HCT116 (cell line): ENCODE measurements around the gene RAD51C.

Source experiments
- EZH2 ChIP-seq: fragments of 200-600 bp; sonication (generic); IDR thresholded peaks from 2 replicates; pipeline ENCODE4 v1.6.1; 2017; ENCODE audit warnings: antibody characterized with exemption, mixed run types
- POLR2A ChIP-seq: IDR thresholded peaks from 2 replicates; pipeline ENCODE4 v1.7.0; 2011; ENCODE audit warnings: borderline replicate concordance; ENCODE audit not compliant: insufficient read depth, insufficient read length; ENCODE audit errors: extremely low read depth
- SIN3A ChIP-seq: IDR thresholded peaks from 2 replicates; pipeline ENCODE4 v1.6.1; 2012; ENCODE audit warnings: low read depth
- SP1 ChIP-seq: IDR thresholded peaks from 2 replicates; pipeline ENCODE4 v1.6.1; 2012; ENCODE audit warnings: low read depth
- ZNF274 ChIP-seq: fragments of 200-500 bp; sonication (Bioruptor generic); IDR thresholded peaks from 2 replicates; pipeline ENCODE4 v1.6.1; 2014; ENCODE audit warnings: mild to moderate bottlenecking, low read depth, low read length, inconsistent platforms
- TF ChIP-seq, protein P1 (sequence below), 3 experiments: fragments of 200-600 bp in 1 of 3; sonication (generic) in 1 of 3; IDR thresholded peaks in 2 of 3; conservative IDR thresholded peaks in 1 of 3; 2 replicates each; pipeline ENCODE4 v1.5.1; 2012 to 2017; ENCODE audit warnings: low read depth in 2 of 3, low read length in 2 of 3, antibody characterized with exemption in 1 of 3, borderline replicate concordance in 1 of 3, control low read depth in 1 of 3, mild to moderate bottlenecking in 1 of 3, mixed read lengths in 1 of 3, mixed run types in 1 of 3, moderate library complexity in 1 of 3; ENCODE audit not compliant: insufficient read depth in 1 of 3

DNA sequence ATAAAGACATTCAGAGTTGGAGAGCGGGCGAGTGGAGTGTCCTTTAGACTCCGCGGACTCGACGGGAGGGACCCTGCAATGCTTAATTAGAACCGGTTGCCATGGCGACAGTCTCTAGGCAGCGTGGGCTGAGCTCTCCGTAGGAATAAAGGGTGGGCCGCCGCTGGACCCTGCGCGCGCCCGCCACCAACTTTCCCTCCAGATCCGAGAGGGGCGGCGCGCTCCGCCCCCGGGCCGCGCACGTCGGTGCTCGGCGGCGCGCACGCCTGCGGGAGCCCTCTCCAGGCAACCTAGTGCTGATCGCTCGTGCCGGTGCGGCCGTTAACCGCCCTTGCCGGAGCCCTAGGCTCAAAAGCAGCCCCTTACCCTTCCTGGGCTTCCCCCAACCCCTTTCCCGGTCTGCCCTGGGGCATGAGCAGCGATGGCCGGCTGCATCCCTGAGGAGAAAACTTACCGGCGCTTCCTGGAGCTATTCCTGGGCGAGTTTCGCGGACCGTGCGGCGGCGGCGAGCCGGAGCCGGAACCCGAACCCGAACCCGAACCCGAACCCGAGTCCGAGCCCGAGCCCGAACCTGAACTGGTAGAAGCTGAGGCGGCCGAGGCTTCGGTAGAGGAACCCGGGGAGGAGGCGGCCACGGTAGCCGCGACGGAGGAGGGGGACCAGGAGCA lies 63.3 kb downstream of the RAD51C start, which contains the start of gene PPM1E:
- TF ChIP-seq SIN3A, result no peak
- TF ChIP-seq, protein P1, sequence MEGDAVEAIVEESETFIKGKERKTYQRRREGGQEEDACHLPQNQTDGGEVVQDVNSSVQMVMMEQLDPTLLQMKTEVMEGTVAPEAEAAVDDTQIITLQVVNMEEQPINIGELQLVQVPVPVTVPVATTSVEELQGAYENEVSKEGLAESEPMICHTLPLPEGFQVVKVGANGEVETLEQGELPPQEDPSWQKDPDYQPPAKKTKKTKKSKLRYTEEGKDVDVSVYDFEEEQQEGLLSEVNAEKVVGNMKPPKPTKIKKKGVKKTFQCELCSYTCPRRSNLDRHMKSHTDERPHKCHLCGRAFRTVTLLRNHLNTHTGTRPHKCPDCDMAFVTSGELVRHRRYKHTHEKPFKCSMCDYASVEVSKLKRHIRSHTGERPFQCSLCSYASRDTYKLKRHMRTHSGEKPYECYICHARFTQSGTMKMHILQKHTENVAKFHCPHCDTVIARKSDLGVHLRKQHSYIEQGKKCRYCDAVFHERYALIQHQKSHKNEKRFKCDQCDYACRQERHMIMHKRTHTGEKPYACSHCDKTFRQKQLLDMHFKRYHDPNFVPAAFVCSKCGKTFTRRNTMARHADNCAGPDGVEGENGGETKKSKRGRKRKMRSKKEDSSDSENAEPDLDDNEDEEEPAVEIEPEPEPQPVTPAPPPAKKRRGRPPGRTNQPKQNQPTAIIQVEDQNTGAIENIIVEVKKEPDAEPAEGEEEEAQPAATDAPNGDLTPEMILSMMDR (IDR thresholded peaks at IDR 0.05 in 2 of 3, conservative IDR thresholded peaks at IDR 0.05 in 1 of 3; ENCODE audit: borderline replicate concordance in 1 of 3, insufficient read depth in 1 of 3, low read depth in 2 of 3, low read length in 2 of 3), result no peak
- no peak for TF ChIP-seq ZNF274
- no peak for TF ChIP-seq SP1
- TF ChIP-seq POLR2A, result no peak
- TF ChIP-seq EZH2, result no peak
